ENCODE measurements around the gene SSBP3. TPM values are rescaled to one million over a fixed set of nuclear protein-coding genes. Genes with fewer than 3 reads are reported as not detected.

SSBP3 gene
- total RNA-seq, 2 experiments from 2014 or later, result 109 to 111 TPM

DNA sequence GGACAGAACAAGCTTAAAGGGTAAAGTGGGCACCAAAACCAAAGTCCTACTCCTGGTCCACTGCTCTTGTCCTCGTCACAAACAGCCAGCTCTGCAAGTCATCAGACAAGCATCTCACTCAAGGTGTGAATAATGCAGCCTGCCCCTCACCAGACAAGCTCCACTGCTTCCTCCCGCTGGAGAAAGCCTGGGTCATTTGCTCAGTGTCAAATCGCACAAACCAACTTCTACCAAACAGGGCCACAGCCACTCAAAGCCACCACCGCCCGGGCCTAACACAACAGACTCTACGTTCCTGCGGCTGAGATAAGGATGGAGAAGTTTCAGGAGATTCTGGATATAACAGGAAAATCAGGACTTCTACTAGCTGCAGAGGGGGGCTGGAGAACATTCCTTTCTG is 3.3 kb downstream of the SSBP3 start:
- ChIA-PET CTCF (interaction anchor here (0.8 to 4.7 kb wide), 2 partner anchors 81 to 86 kb away, joined by 3 to 29 read pairs; no protein-coding TSS in a partner anchor), POLR2A (no interaction called here)
- Mint-ChIP-seq H3K36me3 (ENCODE audit: low read depth) (peaks cover 70% of the 10 kb centered on the region), H3K4me3 (peak overlapping the region; percentile 84), H3K9me3 (ENCODE audit: insufficient read depth) (no peaks in the 10 kb centered on the region), H3K27me3 (ENCODE audit: low read depth) (no peaks in the 10 kb centered on the region), H3K4me1 (ENCODE audit: low read depth) (peaks cover 61% of the 10 kb centered on the region), H3K27ac (no peak overlapping the region)
- DNase-seq, result no peak
- ATAC-seq, result no peak

DNA sequence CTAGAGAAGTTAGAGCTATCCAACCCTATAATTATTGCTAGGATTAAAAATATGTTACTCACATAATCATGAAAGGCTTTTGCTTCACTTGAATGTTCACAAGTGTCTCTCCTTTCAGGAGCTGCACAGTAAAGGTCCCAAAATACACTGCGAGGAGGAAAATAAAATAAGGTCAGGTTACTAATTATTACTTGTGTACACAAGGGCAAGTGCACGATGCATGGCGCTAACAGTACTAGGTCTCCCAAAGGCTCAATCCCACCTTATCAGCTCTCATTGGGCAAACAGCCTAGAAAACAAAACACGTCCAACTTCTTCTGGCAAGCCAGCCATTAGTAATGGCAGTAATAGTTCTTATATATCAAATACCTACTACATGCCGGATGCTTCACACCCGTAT is 4.4 kb downstream of the SSBP3 start:
- peaks cover 58% of the 10 kb centered on the region for H3K4me1 Mint-ChIP-seq (ENCODE audit: low read depth)
- no peaks in the 10 kb centered on the region for H3K27me3 Mint-ChIP-seq (ENCODE audit: low read depth)
- no peak overlapping the region for H3K27ac Mint-ChIP-seq
- no peak overlapping the region for H3K4me3 Mint-ChIP-seq
- DNase-seq (no peak), ATAC-seq (no peak)
- H3K36me3 Mint-ChIP-seq (ENCODE audit: low read depth), result peaks cover 79% of the 10 kb centered on the region
- POLR2A ChIA-PET, result no interaction called here
- no peaks in the 10 kb centered on the region for H3K9me3 Mint-ChIP-seq (ENCODE audit: insufficient read depth)
- CTCF ChIA-PET, result interaction anchor here (1.4 to 4.7 kb wide), 2 partner anchors 87 to 220 kb away, joined by 3 to 29 read pairs; no protein-coding TSS in a partner anchor

DNA sequence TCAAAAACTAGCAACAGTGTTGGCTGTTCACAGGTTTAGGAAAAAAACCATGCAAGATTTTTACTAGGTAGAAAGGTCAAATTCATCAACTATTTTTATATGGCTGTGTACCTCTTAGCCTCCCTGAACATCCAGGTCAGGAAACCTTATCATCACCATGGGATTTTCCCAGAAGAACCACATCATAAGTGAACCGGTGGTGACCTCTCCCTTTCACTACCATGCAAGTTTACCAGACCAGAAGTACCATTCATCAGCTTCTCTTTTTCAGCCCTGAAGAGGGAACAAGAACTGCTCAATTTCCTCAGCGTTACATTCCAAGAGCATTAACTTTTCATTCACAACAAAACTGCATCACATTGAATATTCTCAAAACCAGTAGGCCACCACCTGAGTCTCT is 5.9 kb downstream of the SSBP3 start:
- ATAC-seq, result no peak
- peaks cover 63% of the 10 kb centered on the region for H3K4me1 Mint-ChIP-seq (ENCODE audit: low read depth)
- peaks cover 88% of the 10 kb centered on the region for H3K36me3 Mint-ChIP-seq (ENCODE audit: low read depth)
- no peaks in the 10 kb centered on the region for H3K27me3 Mint-ChIP-seq (ENCODE audit: low read depth)
- H3K4me3 Mint-ChIP-seq, result peak overlapping the region; percentile 27
- H3K9me3 Mint-ChIP-seq (ENCODE audit: insufficient read depth), result no peaks in the 10 kb centered on the region
- ChIA-PET CTCF (interaction anchor here (0.7 kb wide), 1 partner anchor 14 kb away, joined by 3 read pairs; no protein-coding TSS in a partner anchor), POLR2A (no interaction called here)
- no peak overlapping the region for H3K27ac Mint-ChIP-seq
- no peak for DNase-seq

DNA sequence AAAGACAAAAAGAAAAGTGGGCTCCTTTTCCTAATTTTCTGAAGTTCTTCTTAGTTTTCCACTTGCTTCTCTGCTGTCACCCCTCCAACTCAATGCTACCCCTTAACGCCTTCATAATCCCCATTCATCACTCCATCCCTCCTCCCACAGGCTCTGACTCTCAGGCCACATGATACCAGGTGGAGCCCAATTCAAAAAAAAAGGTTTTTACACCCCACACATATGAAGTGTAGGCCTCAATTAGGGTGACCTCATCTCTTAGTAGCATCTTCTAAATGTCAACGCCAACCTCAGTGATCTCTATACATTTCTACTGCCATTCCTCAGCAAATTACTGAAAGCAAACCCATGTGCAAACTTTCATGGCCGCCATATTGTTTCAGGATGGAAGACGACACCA is 6.4 kb downstream of the SSBP3 start:
- peaks cover 63% of the 10 kb centered on the region for H3K4me1 Mint-ChIP-seq (ENCODE audit: low read depth)
- POLR2A ChIA-PET, result no interaction called here
- H3K4me3 Mint-ChIP-seq, result no peak overlapping the region
- peaks cover 91% of the 10 kb centered on the region for H3K36me3 Mint-ChIP-seq (ENCODE audit: low read depth)
- DNase-seq (no peak), ATAC-seq (no peak)
- H3K27ac Mint-ChIP-seq, result no peak overlapping the region
- CTCF ChIA-PET, result interaction anchor here (1.0 kb wide), 1 partner anchor 90 kb away, joined by 3 read pairs; no protein-coding TSS in a partner anchor
- no peaks in the 10 kb centered on the region for H3K9me3 Mint-ChIP-seq (ENCODE audit: insufficient read depth)
- no peaks in the 10 kb centered on the region for H3K27me3 Mint-ChIP-seq (ENCODE audit: low read depth)

DNA sequence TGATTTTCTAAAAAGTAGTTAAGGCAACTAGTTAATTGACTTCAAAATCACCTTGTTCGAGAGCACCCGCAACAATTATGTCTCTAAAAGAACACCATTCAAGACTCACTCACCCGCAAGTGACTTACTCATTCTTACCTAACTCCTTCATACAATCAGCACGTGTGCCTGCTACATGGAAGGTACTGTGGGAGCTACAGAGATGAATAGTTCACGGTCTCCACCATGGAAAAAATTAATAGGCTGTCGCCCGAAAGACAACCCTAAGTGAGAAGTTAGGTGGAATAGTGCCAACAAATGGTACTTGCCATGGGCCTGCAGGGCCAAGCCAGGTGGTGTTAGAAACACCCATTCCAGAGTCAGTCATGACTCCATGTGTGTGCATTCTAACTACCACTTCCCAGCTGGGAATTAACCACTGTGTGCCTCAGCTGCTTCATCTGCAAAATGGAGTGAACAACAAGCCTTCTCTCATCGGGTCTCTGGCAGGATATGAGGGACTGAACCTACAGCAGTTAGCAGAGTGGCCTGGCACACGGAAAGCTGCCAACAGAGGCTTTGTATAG is 7.1 kb downstream of the SSBP3 start:
- ATAC-seq (no peak), DNase-seq (no peak)
- no peaks in the 10 kb centered on the region for H3K27me3 Mint-ChIP-seq (ENCODE audit: low read depth)
- H3K4me3 Mint-ChIP-seq, result no peak overlapping the region
- H3K27ac Mint-ChIP-seq, result no peak overlapping the region
- H3K36me3 Mint-ChIP-seq (ENCODE audit: low read depth), result peaks cover 86% of the 10 kb centered on the region
- H3K4me1 Mint-ChIP-seq (ENCODE audit: low read depth), result peaks cover 56% of the 10 kb centered on the region
- no peaks in the 10 kb centered on the region for H3K9me3 Mint-ChIP-seq (ENCODE audit: insufficient read depth)
- CTCF ChIA-PET, result interaction anchor here (1.0 kb wide), 1 partner anchor 91 kb away, joined by 3 read pairs; no protein-coding TSS in a partner anchor
- POLR2A ChIA-PET, result no interaction called here

DNA sequence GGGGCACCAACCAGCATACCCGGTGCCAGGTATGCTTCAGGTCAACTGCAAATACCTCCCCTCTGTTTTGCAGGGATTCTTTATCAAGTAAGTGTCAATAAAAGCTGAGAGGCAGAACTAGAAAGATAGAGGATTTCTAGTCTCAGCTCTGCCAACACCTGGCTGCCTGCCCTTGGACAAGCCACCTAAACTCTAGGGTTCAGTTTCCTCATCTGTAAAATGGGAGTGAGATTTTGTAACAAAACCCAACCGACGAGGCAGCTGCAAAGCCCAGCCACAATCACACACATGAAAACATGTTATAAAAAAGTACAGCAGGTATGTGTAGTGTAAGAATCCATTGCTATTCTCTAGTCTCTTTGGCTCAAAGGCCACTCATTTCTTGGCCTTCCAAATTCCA is 8.2 kb downstream of the SSBP3 start:
- Mint-ChIP-seq H3K9me3 (ENCODE audit: insufficient read depth) (no peaks in the 10 kb centered on the region), H3K4me1 (ENCODE audit: low read depth) (peaks cover 45% of the 10 kb centered on the region), H3K36me3 (ENCODE audit: low read depth) (peaks cover 79% of the 10 kb centered on the region), H3K4me3 (no peak overlapping the region), H3K27me3 (ENCODE audit: low read depth) (no peaks in the 10 kb centered on the region), H3K27ac (no peak overlapping the region)
- DNase-seq (no peak), ATAC-seq (no peak)
- POLR2A ChIA-PET, result no interaction called here
- CTCF ChIA-PET, result no interaction called here

DNA sequence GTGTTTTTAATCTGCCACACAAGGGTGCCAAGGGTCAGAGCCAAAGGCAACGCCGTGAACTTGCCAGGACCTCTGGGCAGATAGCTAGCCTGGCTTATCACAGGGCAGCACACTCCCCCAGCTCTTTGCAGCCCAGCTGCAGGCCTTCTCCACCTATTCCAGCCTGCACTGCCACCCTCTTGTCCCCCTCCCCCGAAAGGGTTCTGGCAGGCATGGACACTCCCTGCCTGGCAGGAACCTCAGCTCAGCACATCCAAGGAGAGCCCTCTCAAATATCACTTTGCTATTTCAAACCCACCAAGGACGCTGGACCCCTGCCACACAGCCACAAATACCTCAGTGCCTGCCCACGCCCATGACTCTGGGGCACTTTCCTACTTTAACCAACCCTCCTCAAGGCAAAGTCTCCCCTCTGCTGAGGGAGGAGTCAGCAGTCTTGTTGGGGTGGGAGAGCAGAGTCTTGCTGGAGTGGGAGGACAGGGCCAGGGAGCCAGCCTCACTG is 9.1 kb downstream of the SSBP3 start:
- no peak overlapping the region for H3K27ac Mint-ChIP-seq
- H3K4me1 Mint-ChIP-seq (ENCODE audit: low read depth), result peaks cover 37% of the 10 kb centered on the region
- no peaks in the 10 kb centered on the region for H3K27me3 Mint-ChIP-seq (ENCODE audit: low read depth)
- no peaks in the 10 kb centered on the region for H3K9me3 Mint-ChIP-seq (ENCODE audit: insufficient read depth)
- H3K36me3 Mint-ChIP-seq (ENCODE audit: low read depth), result peaks cover 79% of the 10 kb centered on the region
- POLR2A ChIA-PET, result interaction anchor here (0.5 kb wide), 1 partner anchor 334 kb away, joined by 4 read pairs; no protein-coding TSS in a partner anchor
- CTCF ChIA-PET, result interaction anchor here (1.1 to 1.4 kb wide), 2 partner anchors 90 to 92 kb away, joined by 4 to 5 read pairs; no protein-coding TSS in a partner anchor
- ATAC-seq, result no peak
- no peak overlapping the region for H3K4me3 Mint-ChIP-seq
- no peak for DNase-seq

DNA sequence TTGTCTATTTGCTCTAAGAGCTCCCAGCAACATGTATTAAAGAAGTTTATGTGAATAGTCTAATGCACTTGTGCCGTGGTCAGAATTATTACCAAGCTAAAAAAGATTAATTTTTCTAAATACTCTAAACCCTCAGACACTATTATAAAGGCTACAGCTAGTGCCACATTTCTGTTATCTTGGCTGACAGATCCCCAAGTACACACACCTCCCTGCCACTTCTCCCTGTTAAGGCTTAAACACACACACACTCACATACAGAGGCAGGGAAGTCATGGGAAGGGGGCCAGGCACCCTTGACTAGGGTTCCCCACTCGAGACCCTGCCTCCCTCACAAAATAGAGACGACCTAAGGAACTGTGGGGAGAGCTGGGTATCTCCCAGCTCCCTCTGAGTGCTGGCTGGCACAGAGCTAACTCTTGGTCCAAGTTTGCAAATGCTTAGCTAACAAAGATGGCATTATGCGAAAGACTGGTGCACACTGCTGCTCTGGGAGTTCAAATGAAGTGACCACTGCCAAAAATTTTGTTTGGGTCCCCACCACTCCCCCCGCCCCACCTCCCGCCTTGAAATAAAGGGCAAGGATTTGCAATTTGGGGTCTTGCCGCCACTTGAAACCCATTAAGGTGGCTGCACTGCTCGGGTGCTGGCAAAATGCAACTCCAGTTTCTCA is 9.8 kb downstream of the SSBP3 start:
- Mint-ChIP-seq H3K4me3 (no peak overlapping the region), H3K27ac (no peak overlapping the region), H3K9me3 (ENCODE audit: insufficient read depth) (no peaks in the 10 kb centered on the region), H3K27me3 (ENCODE audit: low read depth) (no peaks in the 10 kb centered on the region), H3K4me1 (ENCODE audit: low read depth) (peaks cover 29% of the 10 kb centered on the region), H3K36me3 (ENCODE audit: low read depth) (peaks cover 75% of the 10 kb centered on the region)
- CTCF ChIA-PET, result interaction anchor here (1.1 to 1.4 kb wide), 2 partner anchors 90 to 93 kb away, joined by 4 to 5 read pairs; no protein-coding TSS in a partner anchor
- POLR2A ChIA-PET, result interaction anchor here (0.5 kb wide), 1 partner anchor 333 kb away, joined by 4 read pairs; no protein-coding TSS in a partner anchor
- DNase-seq (no peak), ATAC-seq (no peak)

DNA sequence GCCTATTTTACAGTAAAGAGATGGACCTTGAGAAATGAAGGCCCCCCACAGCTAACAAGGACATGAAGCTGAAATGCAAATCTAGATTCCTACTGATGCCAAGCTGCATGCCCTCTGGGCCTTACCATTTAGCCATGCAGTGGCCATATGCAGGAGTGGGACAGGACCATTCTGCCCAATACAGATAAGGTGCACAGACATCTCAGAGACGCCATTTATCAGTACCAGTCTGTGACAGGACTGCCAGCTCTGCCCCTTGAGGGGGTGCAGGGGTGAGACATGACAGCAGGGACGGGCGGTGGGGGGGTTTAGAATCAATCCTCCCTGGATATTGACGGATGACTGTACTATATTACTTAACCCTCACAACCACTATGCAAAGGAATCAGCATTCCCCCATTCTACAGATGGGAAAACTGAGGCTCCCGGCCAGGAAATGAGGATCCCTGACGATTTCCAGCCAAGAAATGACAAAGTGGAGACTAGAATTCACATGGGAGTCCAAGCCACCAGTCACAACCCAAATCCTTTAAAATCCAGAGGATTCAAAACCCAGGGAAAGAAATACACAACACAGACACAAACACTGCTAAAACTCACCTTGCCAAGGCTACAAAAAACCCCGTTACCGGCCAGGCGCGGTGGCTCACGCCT is 10.8 kb downstream of the SSBP3 start:
- Mint-ChIP-seq H3K27me3 (ENCODE audit: low read depth) (no peaks in the 10 kb centered on the region), H3K27ac (no peak overlapping the region), H3K9me3 (ENCODE audit: insufficient read depth) (no peaks in the 10 kb centered on the region), H3K36me3 (ENCODE audit: low read depth) (peaks cover 71% of the 10 kb centered on the region), H3K4me1 (ENCODE audit: low read depth) (peaks cover 24% of the 10 kb centered on the region), H3K4me3 (no peak overlapping the region)
- CTCF ChIA-PET, result interaction anchor here (0.9 kb wide), 1 partner anchor 11 kb away, joined by 4 read pairs; the partner anchor contains the start of gene SSBP3
- POLR2A ChIA-PET, result interaction anchor here (0.6 kb wide), 1 partner anchor 93 kb away, joined by 3 read pairs; no protein-coding TSS in a partner anchor
- ATAC-seq (no peak), DNase-seq (no peak)

DNA sequence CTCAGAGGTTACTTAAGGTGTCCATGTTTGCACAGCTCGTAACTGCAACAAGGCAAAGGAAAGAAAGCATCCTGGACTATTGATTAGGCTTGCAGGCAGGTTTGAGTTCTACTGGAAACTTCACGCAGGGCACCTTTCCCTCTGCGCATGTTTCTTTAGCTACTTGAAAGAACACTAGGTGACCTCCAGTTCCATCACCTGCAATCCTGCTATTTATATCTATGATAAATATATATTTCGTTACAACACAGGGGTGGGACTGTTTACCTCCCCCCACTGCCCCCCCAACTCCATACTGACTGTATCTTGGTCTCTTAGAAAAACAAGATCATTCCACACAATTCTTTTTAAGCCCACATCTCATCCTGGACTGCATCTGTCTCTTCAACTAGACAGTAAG is 12.1 kb downstream of the SSBP3 start:
- no peak for ATAC-seq
- Mint-ChIP-seq H3K27me3 (ENCODE audit: low read depth) (no peaks in the 10 kb centered on the region), H3K36me3 (ENCODE audit: low read depth) (peaks cover 65% of the 10 kb centered on the region), H3K4me3 (no peak overlapping the region), H3K27ac (no peak overlapping the region), H3K9me3 (ENCODE audit: insufficient read depth) (no peaks in the 10 kb centered on the region), H3K4me1 (ENCODE audit: low read depth) (peaks cover 16% of the 10 kb centered on the region)
- no peak for DNase-seq
- ChIA-PET POLR2A (no interaction called here), CTCF (interaction anchor here (0.6 to 0.9 kb wide), 3 partner anchors 9 to 81 kb away, joined by 3 to 4 read pairs (median 3); partner anchors contain the start of gene SSBP3)

DNA sequence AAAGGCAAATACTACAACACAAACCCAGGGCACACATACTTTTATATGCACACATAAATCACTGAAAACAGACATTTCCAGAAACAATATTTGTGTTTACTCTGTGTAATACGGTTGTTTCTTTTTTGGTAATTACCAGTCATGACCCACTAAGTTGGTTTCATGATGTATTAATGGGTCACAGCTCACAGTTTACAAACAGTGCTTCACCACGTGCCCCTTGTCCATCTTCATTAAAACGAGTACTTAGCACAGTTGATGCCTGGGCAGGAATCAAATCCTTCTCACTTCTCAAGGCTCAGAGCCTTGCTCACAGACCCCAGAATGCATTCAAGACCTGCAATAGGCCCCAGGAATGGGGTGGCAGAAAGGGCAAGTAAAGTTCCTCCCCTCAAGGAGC is 13.8 kb downstream of the SSBP3 start:
- CTCF ChIA-PET, result no interaction called here
- no peak overlapping the region for H3K27ac Mint-ChIP-seq
- POLR2A ChIA-PET, result interaction anchor here (0.9 kb wide), 1 partner anchor 24 kb away, joined by 3 read pairs; no protein-coding TSS in a partner anchor

More for the DNA sequence above, 13.8 kb downstream of the SSBP3 start:
- DNase-seq (no peak), ATAC-seq (no peak)
- Mint-ChIP-seq H3K4me1 (ENCODE audit: low read depth) (peaks cover 11% of the 10 kb centered on the region), H3K27me3 (ENCODE audit: low read depth) (no peaks in the 10 kb centered on the region), H3K9me3 (ENCODE audit: insufficient read depth) (no peaks in the 10 kb centered on the region), H3K36me3 (ENCODE audit: low read depth) (peaks cover 59% of the 10 kb centered on the region), H3K4me3 (no peak overlapping the region)

Measured in activated CD8-positive, alpha-beta T cell treated with anti-CD3 and anti-CD28 coated beads, Interleukin-2, amount 10 ng/mL, durations not matched to agents 7 days and 5 days (primary cell).